ENCODE measurements around the gene CELSR1.

The CELSR1 gene

GRCh38 chr22:46538814-46539160 lies 1.4 kb upstream of the CELSR1 start:
- H3K18ac ChIP-seq (ENCODE audit: low read length) = no peak overlapping the region
- H2BK12ac ChIP-seq (ENCODE audit: low read length) = no peak overlapping the region
- DNase-seq = peak; percentile 49 to 59
- H2AK5ac ChIP-seq (ENCODE audit: low read length) = no peak overlapping the region
- H3K27me3 ChIP-seq (ENCODE audit: insufficient read depth, low read length) = peaks cover 15% of the 10 kb centered on the region
- H3K14ac ChIP-seq (ENCODE audit: low read length) = peak overlapping the region; percentile 30
- H3K36me3 ChIP-seq (ENCODE audit: control insufficient read depth in 1 of 2, insufficient read depth in 2 of 2, low read length in 2 of 2) = peaks cover 19 to 25% of the 10 kb centered on the region in 2 experiments
- no peaks in the 10 kb centered on the region for H3K79me2 ChIP-seq (ENCODE audit: control insufficient read depth, insufficient read depth, low read length, poor library complexity)
- H2BK5ac ChIP-seq (ENCODE audit: low read depth, low read length, poor library complexity) = no peak overlapping the region
- H4K8ac ChIP-seq (ENCODE audit: low read depth, low read length) = no peak overlapping the region
- H3K27ac ChIP-seq (ENCODE audit: low read depth, low read length) = no peak overlapping the region
- H3K23ac ChIP-seq (ENCODE audit: low read length) = no peak overlapping the region
- peaks cover 6% of the 10 kb centered on the region for H3K79me1 ChIP-seq (ENCODE audit: low read length)
- WGBS (ENCODE audit: extremely low coverage, insufficient coverage, insufficient read length) = no CpG with 5 or more reads among the region's 13 CpGs
- H4K91ac ChIP-seq (ENCODE audit: low read depth, low read length) = peak overlapping the region; percentile 88
- H3K4ac ChIP-seq (ENCODE audit: low read depth, low read length) = no peak overlapping the region
- H2BK120ac ChIP-seq (ENCODE audit: insufficient read depth, low read length, poor library complexity) = no peak overlapping the region
- peak overlapping the region; percentile 58 for H3K4me3 ChIP-seq (ENCODE audit: low read depth, low read length)
- H2AFZ ChIP-seq (ENCODE audit: insufficient read depth, low read length, poor library complexity) = no peak overlapping the region
- no peak overlapping the region for H4K12ac ChIP-seq (ENCODE audit: low read depth, low read length)
- H3K4me2 ChIP-seq (ENCODE audit: low read length) = peak overlapping the region; percentile 81
- H3K9ac ChIP-seq (ENCODE audit: low read length) = no peak overlapping the region
- H3K4me1 ChIP-seq (ENCODE audit: control insufficient read depth in 1 of 2, insufficient read depth in 2 of 2, low read length in 2 of 2) = peaks cover 6 to 22% of the 10 kb centered on the region in 2 experiments
- peaks cover 28% of the 10 kb centered on the region for H3K9me3 ChIP-seq (ENCODE audit: insufficient read depth, low read depth, low read length)

GRCh38 chr22:46537946-46538813 lies 760 bp upstream of the CELSR1 start:
- no CpG with 5 or more reads among the region's 70 CpGs for WGBS (ENCODE audit: extremely low coverage, insufficient coverage, insufficient read length)
- peak overlapping the region; percentile 37 for H2AFZ ChIP-seq (ENCODE audit: insufficient read depth, low read length, poor library complexity)
- H3K4ac ChIP-seq (ENCODE audit: low read depth, low read length) = peak overlapping the region; percentile 13
- peak overlapping the region; percentile 67 for H3K18ac ChIP-seq (ENCODE audit: low read length)
- no peak overlapping the region for H3K23ac ChIP-seq (ENCODE audit: low read length)
- H3K4me2 ChIP-seq (ENCODE audit: low read length) = peak overlapping the region; percentile 81
- H3K27me3 ChIP-seq (ENCODE audit: insufficient read depth, low read length) = peaks cover 15% of the 10 kb centered on the region
- DNase-seq = peak in 1 of 2 donors; percentile 59
- peaks cover 19 to 31% of the 10 kb centered on the region in 2 experiments for H3K36me3 ChIP-seq (ENCODE audit: control insufficient read depth in 1 of 2, insufficient read depth in 2 of 2, low read length in 2 of 2)
- H2BK5ac ChIP-seq (ENCODE audit: low read depth, low read length, poor library complexity) = peak overlapping the region; percentile 38
- H3K4me3 ChIP-seq (ENCODE audit: low read depth, low read length) = peak overlapping the region; percentile 63
- H2BK12ac ChIP-seq (ENCODE audit: low read length) = no peak overlapping the region
- H3K79me1 ChIP-seq (ENCODE audit: low read length) = peaks cover 6% of the 10 kb centered on the region
- no peak overlapping the region for H4K12ac ChIP-seq (ENCODE audit: low read depth, low read length)
- H3K14ac ChIP-seq (ENCODE audit: low read length) = peak overlapping the region; percentile 30
- peak overlapping the region; percentile 44 for H2BK120ac ChIP-seq (ENCODE audit: insufficient read depth, low read length, poor library complexity)
- peak overlapping the region; percentile 46 for H4K8ac ChIP-seq (ENCODE audit: low read depth, low read length)
- H3K27ac ChIP-seq (ENCODE audit: low read depth, low read length) = peak overlapping the region; percentile 18
- H3K79me2 ChIP-seq (ENCODE audit: control insufficient read depth, insufficient read depth, low read length, poor library complexity) = no peaks in the 10 kb centered on the region
- no peak overlapping the region for H3K9ac ChIP-seq (ENCODE audit: low read length)
- H3K4me1 ChIP-seq (ENCODE audit: control insufficient read depth in 1 of 2, insufficient read depth in 2 of 2, low read length in 2 of 2) = peaks cover 6 to 22% of the 10 kb centered on the region in 2 experiments
- no peak overlapping the region for H2AK5ac ChIP-seq (ENCODE audit: low read length)
- H4K91ac ChIP-seq (ENCODE audit: low read depth, low read length) = peak overlapping the region; percentile 88
- peaks cover 31% of the 10 kb centered on the region for H3K9me3 ChIP-seq (ENCODE audit: insufficient read depth, low read depth, low read length)

GRCh38 chr22:46536537-46537224 lies 739 bp downstream of the CELSR1 start:
- Histone ChIP-seq H3K9ac (ENCODE audit: low read length) (no peak overlapping the region), H4K91ac (ENCODE audit: low read depth, low read length) (peak overlapping the region; percentile 76), H3K4me2 (ENCODE audit: low read length) (peak overlapping the region; percentile 74), H3K36me3 (ENCODE audit: control insufficient read depth in 1 of 2, insufficient read depth in 2 of 2, low read length in 2 of 2) (peaks cover 19 to 31% of the 10 kb centered on the region in 2 experiments), H3K79me1 (ENCODE audit: low read length) (peaks cover 5% of the 10 kb centered on the region), H3K79me2 (ENCODE audit: control insufficient read depth, insufficient read depth, low read length, poor library complexity) (no peaks in the 10 kb centered on the region), H3K18ac (ENCODE audit: low read length) (peak overlapping the region; percentile 66), H3K4me3 (ENCODE audit: low read depth, low read length) (peak overlapping the region; percentile 72), H2BK120ac (ENCODE audit: insufficient read depth, low read length, poor library complexity) (no peak overlapping the region), H3K4ac (ENCODE audit: low read depth, low read length) (peak overlapping the region; percentile 36), H3K4me1 (ENCODE audit: control insufficient read depth in 1 of 2, insufficient read depth in 2 of 2, low read length in 2 of 2) (peaks cover 5 to 26% of the 10 kb centered on the region in 2 experiments), H4K12ac (ENCODE audit: low read depth, low read length) (no peak overlapping the region), H2AFZ (ENCODE audit: insufficient read depth, low read length, poor library complexity) (peak overlapping the region; percentile 13), H2BK12ac (ENCODE audit: low read length) (no peak overlapping the region), H3K27me3 (ENCODE audit: insufficient read depth, low read length) (peaks cover 15% of the 10 kb centered on the region), H2AK5ac (ENCODE audit: low read length) (no peak overlapping the region), H2BK5ac (ENCODE audit: low read depth, low read length, poor library complexity) (no peak overlapping the region), H4K8ac (ENCODE audit: low read depth, low read length) (peak overlapping the region; percentile 39), H3K23ac (ENCODE audit: low read length) (no peak overlapping the region), H3K14ac (ENCODE audit: low read length) (peak overlapping the region; percentile 34), H3K27ac (ENCODE audit: low read depth, low read length) (no peak overlapping the region), H3K9me3 (ENCODE audit: insufficient read depth, low read depth, low read length) (peaks cover 31% of the 10 kb centered on the region)
- whole genome bisulfite sequencing (ENCODE audit: extremely low coverage, insufficient coverage, insufficient read length) = no CpG with 5 or more reads among the region's 118 CpGs
- no peak for DNase-seq

- peaks cover 5% of the 10 kb centered on the region for H3K79me1 ChIP-seq (ENCODE audit: low read length)
- H3K4me2 ChIP-seq (ENCODE audit: low read length) = peak overlapping the region; percentile 74
- peak overlapping the region; percentile 66 for H3K18ac ChIP-seq (ENCODE audit: low read length)
- peak overlapping the region; percentile 72 for H3K4me3 ChIP-seq (ENCODE audit: low read depth, low read length)
- no peak overlapping the region for H3K27ac ChIP-seq (ENCODE audit: low read depth, low read length)
- no peak overlapping the region for H3K9ac ChIP-seq (ENCODE audit: low read length)
- H3K14ac ChIP-seq (ENCODE audit: low read length) = no peak overlapping the region
- no peaks in the 10 kb centered on the region for H3K79me2 ChIP-seq (ENCODE audit: control insufficient read depth, insufficient read depth, low read length, poor library complexity)
- H4K91ac ChIP-seq (ENCODE audit: low read depth, low read length) = peak overlapping the region; percentile 76
- H2BK12ac ChIP-seq (ENCODE audit: low read length) = no peak overlapping the region
- peaks cover 31% of the 10 kb centered on the region for H3K9me3 ChIP-seq (ENCODE audit: insufficient read depth, low read depth, low read length)
- no peak overlapping the region for H3K23ac ChIP-seq (ENCODE audit: low read length)
- H3K27me3 ChIP-seq (ENCODE audit: insufficient read depth, low read length) = peaks cover 15% of the 10 kb centered on the region
- peak overlapping the region; percentile 12 for H4K8ac ChIP-seq (ENCODE audit: low read depth, low read length)
- H4K12ac ChIP-seq (ENCODE audit: low read depth, low read length) = no peak overlapping the region
- peaks cover 19 to 31% of the 10 kb centered on the region in 2 experiments for H3K36me3 ChIP-seq (ENCODE audit: control insufficient read depth in 1 of 2, insufficient read depth in 2 of 2, low read length in 2 of 2)
- H2AK5ac ChIP-seq (ENCODE audit: low read length) = no peak overlapping the region
- peaks cover 3 to 23% of the 10 kb centered on the region in 2 experiments for H3K4me1 ChIP-seq (ENCODE audit: control insufficient read depth in 1 of 2, insufficient read depth in 2 of 2, low read length in 2 of 2)
- DNase-seq = no peak
- H2BK120ac ChIP-seq (ENCODE audit: insufficient read depth, low read length, poor library complexity) = no peak overlapping the region
- no peak overlapping the region for H3K4ac ChIP-seq (ENCODE audit: low read depth, low read length)
- no peak overlapping the region for H2BK5ac ChIP-seq (ENCODE audit: low read depth, low read length, poor library complexity)
- no peak overlapping the region for H2AFZ ChIP-seq (ENCODE audit: insufficient read depth, low read length, poor library complexity)
- no CpG with 5 or more reads among the region's 78 CpGs for WGBS (ENCODE audit: extremely low coverage, insufficient coverage, insufficient read length)
These were observed 1.4 kb downstream of the CELSR1 start for GRCh38 chr22:46535876-46536536.

Data from trophoblast cell (in vitro differentiated cells and primary cell).